ENCODE results near the gene FUT2.
A peak's percentile ranks its signal among the peaks of the same experiment; 100 is the strongest.

Gene FUT2

GRCh38 chr19:48661711-48662090 lies 34.1 kb upstream of the FUT2 start:
- DNase-seq = no peak
- no peaks in the 10 kb centered on the region for H3K36me3 Mint-ChIP-seq
- no peak overlapping the region for H3K4me3 Mint-ChIP-seq
- peaks cover 13% of the 10 kb centered on the region for H3K4me1 Mint-ChIP-seq
- no peaks in the 10 kb centered on the region for H3K9me3 Mint-ChIP-seq
- CTCF ChIA-PET = interaction anchor here (1.4 kb wide), 1 partner anchor 16 kb away, joined by 3 read pairs; the partner anchor contains the start of gene CA11
- peaks cover 21% of the 10 kb centered on the region for H3K27me3 Mint-ChIP-seq
- H3K27ac Mint-ChIP-seq = no peak overlapping the region

- DNase-seq = no peak
- Mint-ChIP-seq H3K27me3 (peaks cover 9% of the 10 kb centered on the region), H3K4me3 (no peak overlapping the region), H3K27ac (no peak overlapping the region), H3K4me1 (peaks cover 13% of the 10 kb centered on the region), H3K9me3 (no peaks in the 10 kb centered on the region), H3K36me3 (no peaks in the 10 kb centered on the region)
- CTCF ChIA-PET = no interaction called here
Measured at GRCh38 chr19:48663667-48664066, 32.1 kb upstream of the FUT2 start.

GRCh38 chr19:48664476-48664875 lies 31.3 kb upstream of the FUT2 start:
- H3K9me3 Mint-ChIP-seq = peaks cover under 1% of the 10 kb centered on the region
- peaks cover 10% of the 10 kb centered on the region for H3K4me1 Mint-ChIP-seq
- CTCF ChIA-PET = no interaction called here
- peaks cover 4% of the 10 kb centered on the region for H3K27me3 Mint-ChIP-seq
- no peak overlapping the region for H3K4me3 Mint-ChIP-seq
- H3K27ac Mint-ChIP-seq = no peak overlapping the region
- no peaks in the 10 kb centered on the region for H3K36me3 Mint-ChIP-seq
- no peak for DNase-seq

GRCh38 chr19:48665786-48666185 lies 30.0 kb upstream of the FUT2 start:
- CTCF ChIA-PET = interaction anchor here (1.8 kb wide), 2 partner anchors 9 to 10 kb away, joined by 4 to 5 read pairs; no protein-coding TSS in a partner anchor
- Mint-ChIP-seq H3K27me3 (peaks cover 4% of the 10 kb centered on the region), H3K4me3 (no peak overlapping the region), H3K9me3 (peaks cover 6% of the 10 kb centered on the region), H3K4me1 (peaks cover 8% of the 10 kb centered on the region), H3K27ac (no peak overlapping the region), H3K36me3 (no peaks in the 10 kb centered on the region)
- no peak for DNase-seq

GRCh38 chr19:48668332-48668731 lies 27.4 kb upstream of the FUT2 start:
- Mint-ChIP-seq H3K27ac (no peak overlapping the region), H3K4me3 (no peak overlapping the region), H3K4me1 (no peaks in the 10 kb centered on the region), H3K9me3 (peaks cover 6% of the 10 kb centered on the region), H3K27me3 (peaks cover 9% of the 10 kb centered on the region), H3K36me3 (no peaks in the 10 kb centered on the region)
- CTCF ChIA-PET = no interaction called here
- no peak for DNase-seq

GRCh38 chr19:48668761-48669160 lies 27.0 kb upstream of the FUT2 start:
- peaks cover 6% of the 10 kb centered on the region for H3K9me3 Mint-ChIP-seq
- no peak overlapping the region for H3K4me3 Mint-ChIP-seq
- H3K36me3 Mint-ChIP-seq = no peaks in the 10 kb centered on the region
- CTCF ChIA-PET = no interaction called here
- H3K4me1 Mint-ChIP-seq = no peaks in the 10 kb centered on the region
- H3K27me3 Mint-ChIP-seq = peaks cover 9% of the 10 kb centered on the region
- no peak for DNase-seq
- no peak overlapping the region for H3K27ac Mint-ChIP-seq

GRCh38 chr19:48669903-48670668 lies 25.7 kb upstream of the FUT2 start:
- no peak overlapping the region for H3K27ac Mint-ChIP-seq
- no peaks in the 10 kb centered on the region for H3K36me3 Mint-ChIP-seq
- peaks cover 1% of the 10 kb centered on the region for H3K4me1 Mint-ChIP-seq
- no peak for DNase-seq
- no peak overlapping the region for H3K4me3 Mint-ChIP-seq
- peaks cover 12% of the 10 kb centered on the region for H3K27me3 Mint-ChIP-seq
- peaks cover 6% of the 10 kb centered on the region for H3K9me3 Mint-ChIP-seq
- CTCF ChIA-PET = no interaction called here

- no peaks in the 10 kb centered on the region for H3K36me3 Mint-ChIP-seq
- H3K9me3 Mint-ChIP-seq = peaks cover 6% of the 10 kb centered on the region
- peaks cover 6% of the 10 kb centered on the region for H3K4me1 Mint-ChIP-seq
- no peak overlapping the region for H3K4me3 Mint-ChIP-seq
- H3K27ac Mint-ChIP-seq = no peak overlapping the region
- CTCF ChIA-PET = interaction anchor here (1.0 kb wide), 1 partner anchor 13 kb away, joined by 3 read pairs; no protein-coding TSS in a partner anchor
- H3K27me3 Mint-ChIP-seq = peaks cover 18% of the 10 kb centered on the region
- no peak for DNase-seq
Measured at GRCh38 chr19:48670699-48671445, 24.9 kb upstream of the FUT2 start.

- Mint-ChIP-seq H3K9me3 (peaks cover 6% of the 10 kb centered on the region), H3K27me3 (peaks cover 24% of the 10 kb centered on the region), H3K4me3 (no peak overlapping the region), H3K4me1 (peaks cover 6% of the 10 kb centered on the region), H3K27ac (no peak overlapping the region), H3K36me3 (no peaks in the 10 kb centered on the region)
- no peak for DNase-seq
- CTCF ChIA-PET = interaction anchor here (1.0 kb wide), 1 partner anchor 12 kb away, joined by 3 read pairs; no protein-coding TSS in a partner anchor
Measured at GRCh38 chr19:48671446-48671995, 24.2 kb upstream of the FUT2 start.

GRCh38 chr19:48672994-48673393 lies 22.8 kb upstream of the FUT2 start, which contains the start of gene NTN5:
TSS of gene NTN5 (minus strand) at chr19:48673017. CDS start at chr19:48670986, 2,031 bp downstream.
- H3K4me3 Mint-ChIP-seq = no peak within 1 kb of the TSS
- peaks cover 6% of the 10 kb centered on the region for H3K9me3 Mint-ChIP-seq
- DNase-seq = no peak
- CTCF ChIA-PET = interaction anchor here (0.5 to 4.3 kb wide), 2 partner anchors 27 to 112 kb away, joined by 3 to 31 read pairs; partner anchors contain the start of gene CA11
- peaks cover 27% of the 10 kb centered on the region for H3K27me3 Mint-ChIP-seq
- no peaks in the 10 kb centered on the region for H3K36me3 Mint-ChIP-seq
- no peak within 1 kb of the TSS for H3K27ac Mint-ChIP-seq
- H3K4me1 Mint-ChIP-seq = peaks cover 6% of the 10 kb centered on the region

- H3K36me3 Mint-ChIP-seq = no peaks in the 10 kb centered on the region
- no peak for DNase-seq
- peaks cover 6% of the 10 kb centered on the region for H3K4me1 Mint-ChIP-seq
- peaks cover 6% of the 10 kb centered on the region for H3K9me3 Mint-ChIP-seq
- no peak overlapping the region for H3K4me3 Mint-ChIP-seq
- peaks cover 27% of the 10 kb centered on the region for H3K27me3 Mint-ChIP-seq
- CTCF ChIA-PET = interaction anchor here (0.5 to 4.3 kb wide), 4 partner anchors 25 to 112 kb away, joined by 3 to 31 read pairs (median 9); partner anchors contain the start of gene CA11
- H3K27ac Mint-ChIP-seq = no peak overlapping the region
Measured at GRCh38 chr19:48673436-48674100, 22.2 kb upstream of the FUT2 start.

- CTCF ChIA-PET = interaction anchor here (0.8 to 4.3 kb wide), 7 partner anchors 8 to 65 kb away, joined by 4 to 31 read pairs (median 5); partner anchors contain the start of gene CA11
- Mint-ChIP-seq H3K27ac (no peak overlapping the region), H3K36me3 (no peaks in the 10 kb centered on the region), H3K9me3 (peaks cover 6% of the 10 kb centered on the region), H3K4me1 (peaks cover 6% of the 10 kb centered on the region), H3K27me3 (peaks cover 27% of the 10 kb centered on the region), H3K4me3 (no peak overlapping the region)
- DNase-seq = no peak
Measured at GRCh38 chr19:48674216-48674809, 21.5 kb upstream of the FUT2 start.

GRCh38 chr19:48674921-48675824 lies 20.6 kb upstream of the FUT2 start:
- CTCF ChIA-PET = interaction anchor here (0.8 to 4.3 kb wide), 12 partner anchors 9 to 295 kb away, joined by 3 to 31 read pairs (median 4); partner anchors contain the start of gene CA11
- peak; percentile 86 for DNase-seq
- no peak overlapping the region for H3K4me3 Mint-ChIP-seq
- H3K27ac Mint-ChIP-seq = no peak overlapping the region
- peaks cover 6% of the 10 kb centered on the region for H3K4me1 Mint-ChIP-seq
- no peaks in the 10 kb centered on the region for H3K9me3 Mint-ChIP-seq
- no peaks in the 10 kb centered on the region for H3K36me3 Mint-ChIP-seq
- peaks cover 27% of the 10 kb centered on the region for H3K27me3 Mint-ChIP-seq
